IPS-18a (cell line): ENCODE measurements around the gene MCRIP1.

Experiments used
- H3K27ac ChIP-seq: one replicate; pipeline ENCODE4 v1.5.1; 2013; ENCODE audit warnings: low read length
- H3K27me3 ChIP-seq: one replicate; pipeline ENCODE4 v1.6.1; 2013; ENCODE audit warnings: mild to moderate bottlenecking, low read length; ENCODE audit not compliant: control insufficient read depth, insufficient read depth
- H3K36me3 ChIP-seq: one replicate; pipeline ENCODE4 v1.6.1; 2013; ENCODE audit warnings: low read depth, low read length; ENCODE audit not compliant: control insufficient read depth
- H3K4me1 ChIP-seq: one replicate; pipeline ENCODE4 v1.6.1; 2013; ENCODE audit warnings: low read depth, low read length; ENCODE audit not compliant: control insufficient read depth
- H3K4me3 ChIP-seq: one replicate; pipeline ENCODE4 v1.5.1; 2013; ENCODE audit warnings: low read length
- H3K9ac ChIP-seq: one replicate; pipeline ENCODE4 v1.6.1; 2013; ENCODE audit warnings: mild to moderate bottlenecking, low read length, moderate library complexity
- H3K9me3 ChIP-seq: one replicate; pipeline ENCODE4 v1.6.1; 2013; ENCODE audit warnings: low read depth, low read length; ENCODE audit not compliant: control insufficient read depth

The MCRIP1 gene

DNA sequence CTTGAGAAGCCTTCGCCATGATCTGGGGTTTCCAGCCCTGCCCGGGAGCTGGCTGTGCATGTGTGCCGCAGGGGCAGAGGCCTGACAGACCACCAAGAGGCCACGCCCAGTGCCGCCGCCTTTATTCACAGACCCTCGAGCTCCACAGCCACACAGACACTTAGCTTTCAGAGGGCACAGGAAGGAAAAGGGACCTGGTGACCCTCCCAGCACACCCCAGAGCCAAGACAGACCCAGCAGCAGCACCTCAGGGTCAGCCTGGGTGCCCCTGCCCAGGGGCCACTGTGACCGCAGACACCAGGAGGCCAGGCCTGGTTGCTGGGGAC, 10.8 kb downstream of the MCRIP1 start:
- Histone ChIP-seq H3K9ac (no peak overlapping the region), H3K27me3 (no peaks in the 10 kb centered on the region), H3K4me3 (no peak overlapping the region), H3K27ac (no peak overlapping the region), H3K36me3 (no peaks in the 10 kb centered on the region), H3K9me3 (no peaks in the 10 kb centered on the region), H3K4me1 (no peaks in the 10 kb centered on the region)

- no peak overlapping the region for H3K9ac ChIP-seq
- no peaks in the 10 kb centered on the region for H3K9me3 ChIP-seq
- H3K27ac ChIP-seq = no peak overlapping the region
- no peaks in the 10 kb centered on the region for H3K36me3 ChIP-seq
- no peaks in the 10 kb centered on the region for H3K27me3 ChIP-seq
- H3K4me3 ChIP-seq = no peak overlapping the region
- H3K4me1 ChIP-seq = no peaks in the 10 kb centered on the region
These were observed 11.3 kb downstream of the MCRIP1 start for GRCh38 chr17:81821603-81822311.

DNA sequence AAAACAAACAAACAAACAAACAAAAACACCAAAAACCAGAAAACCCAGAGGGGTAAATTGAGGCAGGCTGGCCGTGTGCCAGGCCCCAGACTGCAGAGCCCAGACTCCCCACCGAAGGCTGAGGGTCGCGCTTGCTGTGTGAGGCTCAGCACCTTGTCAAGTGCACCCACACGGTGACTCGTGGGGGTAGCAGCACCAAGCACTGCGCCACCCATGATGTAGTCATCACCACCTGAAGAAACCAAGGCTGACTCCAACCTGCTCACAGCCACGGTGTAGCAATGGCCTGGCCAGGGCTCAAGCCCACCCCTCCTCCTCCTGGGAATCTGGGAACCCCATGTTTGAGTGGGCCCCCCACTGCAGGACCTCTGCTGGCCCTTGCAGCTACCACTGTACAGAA, 11.9 kb downstream of the MCRIP1 start:
- Histone ChIP-seq H3K9me3 (no peaks in the 10 kb centered on the region), H3K9ac (no peak overlapping the region), H3K4me1 (no peaks in the 10 kb centered on the region), H3K27me3 (no peaks in the 10 kb centered on the region), H3K27ac (no peak overlapping the region), H3K4me3 (no peak overlapping the region), H3K36me3 (no peaks in the 10 kb centered on the region)

DNA sequence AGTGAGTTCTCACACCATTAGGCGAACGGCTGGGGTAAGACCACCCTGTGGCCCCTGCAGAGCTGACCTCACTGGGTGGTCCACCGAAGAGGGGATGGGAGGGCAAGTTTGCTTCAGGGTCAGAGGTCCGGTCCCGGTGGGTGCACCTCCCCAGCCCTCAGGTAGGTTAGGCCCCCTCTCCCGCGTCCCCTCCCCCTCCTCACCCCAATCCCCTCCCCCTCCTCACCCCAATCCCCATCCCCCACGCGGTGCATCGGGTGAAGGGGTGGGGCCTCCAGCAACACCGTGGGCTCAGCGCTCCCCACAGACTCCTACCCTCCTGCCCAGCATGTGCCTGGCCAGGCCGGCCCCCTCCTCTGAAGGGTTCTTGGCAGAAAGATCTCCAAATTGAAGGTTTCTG, 13.4 kb downstream of the MCRIP1 start:
- no peak overlapping the region for H3K4me3 ChIP-seq
- no peak overlapping the region for H3K27ac ChIP-seq
- no peak overlapping the region for H3K9ac ChIP-seq
- H3K4me1 ChIP-seq = no peaks in the 10 kb centered on the region
- no peaks in the 10 kb centered on the region for H3K9me3 ChIP-seq
- no peaks in the 10 kb centered on the region for H3K36me3 ChIP-seq
- H3K27me3 ChIP-seq = no peaks in the 10 kb centered on the region

GRCh38 chr17:81817758-81818147, 15.3 kb downstream of the MCRIP1 start:
- H3K27me3 ChIP-seq = no peaks in the 10 kb centered on the region
- no peaks in the 10 kb centered on the region for H3K4me1 ChIP-seq
- no peaks in the 10 kb centered on the region for H3K36me3 ChIP-seq
- no peak overlapping the region for H3K9ac ChIP-seq
- H3K27ac ChIP-seq = no peak overlapping the region
- H3K4me3 ChIP-seq = no peak overlapping the region
- no peaks in the 10 kb centered on the region for H3K9me3 ChIP-seq

- no peaks in the 10 kb centered on the region for H3K36me3 ChIP-seq
- no peak overlapping the region for H3K9ac ChIP-seq
- no peak overlapping the region for H3K4me3 ChIP-seq
- H3K27me3 ChIP-seq = no peaks in the 10 kb centered on the region
- no peaks in the 10 kb centered on the region for H3K4me1 ChIP-seq
- H3K27ac ChIP-seq = no peak overlapping the region
- no peaks in the 10 kb centered on the region for H3K9me3 ChIP-seq
These were observed 17.5 kb downstream of the MCRIP1 start for GRCh38 chr17:81815646-81815986.

- no peaks in the 10 kb centered on the region for H3K27me3 ChIP-seq
- H3K36me3 ChIP-seq = no peaks in the 10 kb centered on the region
- H3K9ac ChIP-seq = no peak overlapping the region
- no peaks in the 10 kb centered on the region for H3K9me3 ChIP-seq
- no peak overlapping the region for H3K27ac ChIP-seq
- H3K4me3 ChIP-seq = no peak overlapping the region
- H3K4me1 ChIP-seq = no peaks in the 10 kb centered on the region
These were observed 18.1 kb downstream of the MCRIP1 start for GRCh38 chr17:81814748-81815645.

DNA sequence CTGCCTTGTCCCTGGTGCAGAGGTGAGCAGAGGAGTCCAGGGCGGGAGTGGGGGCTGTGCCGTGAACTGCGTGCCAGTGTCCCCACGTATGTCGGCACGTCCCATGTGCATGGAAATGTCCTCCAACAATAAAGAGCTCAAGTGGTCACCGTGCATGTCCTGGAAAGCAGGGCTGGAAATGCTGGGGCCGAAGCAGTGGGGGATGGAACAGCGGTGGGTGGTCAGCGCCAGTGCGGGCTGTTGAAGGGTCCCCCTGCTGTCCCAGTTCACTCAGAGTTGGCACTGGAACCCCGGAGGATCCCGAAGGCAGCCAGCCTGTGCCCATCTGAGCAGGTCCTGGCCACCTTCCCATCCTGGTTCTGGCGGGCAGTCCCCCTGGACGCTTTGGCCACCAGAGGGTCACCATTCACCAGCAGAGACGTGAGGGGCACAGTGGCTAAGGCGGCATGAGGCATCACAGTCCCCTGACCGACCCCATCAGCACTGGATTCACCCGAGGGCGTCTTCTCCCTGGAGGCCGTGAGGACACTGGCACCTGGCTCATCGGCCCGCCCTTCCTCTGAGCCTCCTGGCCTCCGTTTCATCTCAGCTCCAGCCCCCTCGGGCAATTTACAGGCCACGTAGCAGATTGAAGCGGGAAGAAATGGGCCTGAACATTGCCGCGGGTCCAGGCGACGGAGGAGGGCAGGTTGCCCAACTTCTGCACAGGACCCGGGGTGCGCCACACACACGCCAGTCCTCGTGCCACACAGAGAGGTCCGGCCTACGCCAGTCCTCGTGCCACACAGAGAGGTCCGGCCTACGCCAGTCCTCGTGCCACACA, 19.0 kb downstream of the MCRIP1 start:
- Histone ChIP-seq H3K9me3 (no peaks in the 10 kb centered on the region), H3K27ac (no peak overlapping the region), H3K4me1 (no peaks in the 10 kb centered on the region), H3K9ac (no peak overlapping the region), H3K4me3 (no peak overlapping the region), H3K36me3 (no peaks in the 10 kb centered on the region), H3K27me3 (no peaks in the 10 kb centered on the region)

DNA sequence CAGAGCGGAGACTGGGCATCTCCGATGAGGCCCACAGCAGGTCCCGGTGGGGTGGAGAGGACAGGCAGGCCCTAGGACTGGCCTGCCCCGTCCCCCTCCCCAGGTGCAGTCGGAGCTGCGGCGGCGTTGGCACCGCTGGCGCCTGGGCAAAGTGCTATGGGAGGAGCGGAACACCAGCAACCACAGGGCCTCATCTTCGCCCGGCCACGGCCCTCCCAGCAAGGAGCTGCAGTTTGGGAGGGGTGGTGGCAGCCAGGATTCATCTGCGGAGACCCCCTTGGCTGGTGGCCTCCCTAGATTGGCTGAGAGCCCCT, 19.8 kb downstream of the MCRIP1 start:
- Histone ChIP-seq H3K9ac (no peak overlapping the region), H3K27ac (no peak overlapping the region), H3K36me3 (no peaks in the 10 kb centered on the region), H3K9me3 (no peaks in the 10 kb centered on the region), H3K4me1 (no peaks in the 10 kb centered on the region), H3K4me3 (no peak overlapping the region), H3K27me3 (peaks cover 1% of the 10 kb centered on the region)

- no peaks in the 10 kb centered on the region for H3K4me1 ChIP-seq
- H3K9ac ChIP-seq = no peak overlapping the region
- peaks cover 7% of the 10 kb centered on the region for H3K27me3 ChIP-seq
- no peaks in the 10 kb centered on the region for H3K36me3 ChIP-seq
- no peak overlapping the region for H3K27ac ChIP-seq
- no peaks in the 10 kb centered on the region for H3K9me3 ChIP-seq
- H3K4me3 ChIP-seq = no peak overlapping the region
These were observed 20.3 kb downstream of the MCRIP1 start for GRCh38 chr17:81812571-81813370.
